HUES64 (cell line): Measurements from ENCODE around the gene CAMKMT.
A peak's percentile ranks its signal among the peaks of the same experiment; 100 is the strongest.

Source experiments
- H3K27ac ChIP-seq: 2 replicates; pipeline ENCODE4 v1.7.0; 2013; ENCODE audit warnings: low read depth, low read length, inconsistent platforms
- H3K27me3 ChIP-seq: 2 replicates; pipeline ENCODE4 v1.6.1; 2013; ENCODE audit warnings: mild to moderate bottlenecking, low read length; ENCODE audit not compliant: insufficient read depth
- H3K36me3 ChIP-seq: 2 replicates; pipeline ENCODE4 v1.6.1; 2013; ENCODE audit warnings: mild to moderate bottlenecking, low read length; ENCODE audit not compliant: insufficient read depth
- H3K4me1 ChIP-seq: 2 replicates; pipeline ENCODE4 v1.6.1; 2013; ENCODE audit warnings: mild to moderate bottlenecking, low read length, moderate library complexity; ENCODE audit not compliant: insufficient read depth
- H3K4me3 ChIP-seq: 2 replicates; pipeline ENCODE4 v1.5.1; 2013; ENCODE audit warnings: mild to moderate bottlenecking, low read length, moderate library complexity
- H3K9ac ChIP-seq: 2 replicates; pipeline ENCODE4 v1.6.1; 2013; ENCODE audit warnings: mild to moderate bottlenecking, low read depth, low read length
- H3K9me3 ChIP-seq: 2 replicates; pipeline ENCODE4 v1.6.1; 2013; ENCODE audit warnings: low read depth, low read length; ENCODE audit not compliant: insufficient read depth
- WGBS: fragments of 150-250, 120-280 bp; methylation state at CpG from one replicate; pipeline ENCODE4 v1.1.7; 2013; ENCODE audit warnings: missing lambda C conversion rate; 5-methylcytosine and 5-hydroxymethylcytosine counted together

The CAMKMT gene

GRCh38 chr2:44533508-44533907 lies 171.8 kb downstream of the CAMKMT start:
- H3K27ac ChIP-seq, result no peak overlapping the region
- peaks cover 6% of the 10 kb centered on the region; the same call in 1 of the 2 replicates for H3K4me1 ChIP-seq
- H3K9me3 ChIP-seq, result no peaks in the 10 kb centered on the region
- H3K9ac ChIP-seq, result no peak overlapping the region
- no peaks in the 10 kb centered on the region for H3K27me3 ChIP-seq
- no peaks in the 10 kb centered on the region for H3K36me3 ChIP-seq
- WGBS, result no CpG with 5 or more reads among the region's 1 CpG
- no peak overlapping the region for H3K4me3 ChIP-seq

DNA sequence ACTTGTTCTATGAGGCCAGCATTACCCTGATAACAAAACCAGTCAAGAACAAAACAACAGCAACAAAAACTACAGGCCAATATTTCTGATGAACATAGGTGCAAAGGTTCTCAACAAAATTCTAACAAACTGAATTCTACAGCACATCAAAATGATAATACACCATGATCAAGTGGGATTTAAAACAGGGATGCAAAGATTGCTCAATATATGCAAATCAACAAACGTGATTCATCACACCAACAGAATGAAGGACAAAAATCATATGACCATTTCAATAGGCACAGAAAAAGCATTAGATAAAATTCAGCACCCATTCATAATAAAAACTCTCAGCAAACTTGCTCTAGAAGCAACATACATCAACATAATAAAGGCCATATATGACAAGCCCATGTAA lies 173.6 kb downstream of the CAMKMT start:
- 81% methylated on average over 1 of the region's 1 CpG for WGBS
- Histone ChIP-seq H3K27me3 (no peaks in the 10 kb centered on the region), H3K36me3 (no peaks in the 10 kb centered on the region), H3K9me3 (no peaks in the 10 kb centered on the region), H3K9ac (no peak overlapping the region), H3K4me3 (no peak overlapping the region), H3K4me1 (peaks cover 6% of the 10 kb centered on the region; the same call in 1 of the 2 replicates), H3K27ac (no peak overlapping the region)

DNA sequence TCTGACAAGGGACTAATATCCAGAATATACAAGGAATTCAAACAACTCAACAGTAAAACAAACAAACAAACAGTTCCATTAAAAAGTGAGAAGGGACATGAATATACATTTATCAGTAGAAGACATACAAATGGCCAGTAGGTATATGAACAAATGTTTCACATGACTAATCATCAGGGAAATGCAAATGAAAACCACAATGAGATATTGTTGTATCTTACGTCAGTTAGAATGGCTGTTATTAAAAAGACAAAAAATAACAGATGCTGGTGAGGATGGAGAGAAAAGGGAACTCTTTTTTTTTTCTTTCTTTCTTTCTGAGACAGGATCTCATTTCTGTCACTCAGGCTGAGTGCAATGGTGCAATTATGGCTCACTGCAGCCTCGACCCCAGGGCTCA lies 175.5 kb downstream of the CAMKMT start:
- H3K36me3 ChIP-seq, result no peaks in the 10 kb centered on the region
- no peak overlapping the region for H3K9ac ChIP-seq
- no peak overlapping the region for H3K27ac ChIP-seq
- WGBS, result 94% methylated on average over 2 of the region's 2 CpGs
- no peaks in the 10 kb centered on the region for H3K9me3 ChIP-seq
- no peaks in the 10 kb centered on the region for H3K27me3 ChIP-seq
- peaks cover 9% of the 10 kb centered on the region for H3K4me1 ChIP-seq
- no peak overlapping the region for H3K4me3 ChIP-seq

DNA sequence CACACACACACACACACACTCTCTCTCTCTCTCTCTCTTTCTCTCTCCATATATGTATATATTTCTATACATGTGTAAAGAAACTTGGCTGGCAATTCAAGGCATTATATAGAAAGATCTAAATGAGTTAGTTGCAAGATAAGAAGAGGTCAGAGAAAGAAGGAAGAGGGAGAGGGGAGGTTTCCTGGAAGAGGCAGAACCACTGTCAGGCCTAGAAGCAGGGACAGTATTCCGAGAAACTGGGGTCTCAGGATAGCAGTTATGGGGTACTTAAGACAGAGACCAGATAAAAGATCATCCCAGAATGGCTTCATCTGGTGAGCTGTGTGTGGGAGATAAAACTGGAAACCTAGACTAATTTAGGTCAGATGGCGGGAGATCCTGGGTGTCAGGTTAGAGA lies 180.8 kb downstream of the CAMKMT start:
- H3K9ac ChIP-seq, result no peak overlapping the region
- peaks cover 53% of the 10 kb centered on the region for H3K4me1 ChIP-seq
- no peak overlapping the region for H3K4me3 ChIP-seq
- H3K9me3 ChIP-seq, result no peaks in the 10 kb centered on the region
- no peaks in the 10 kb centered on the region for H3K36me3 ChIP-seq
- H3K27me3 ChIP-seq, result no peaks in the 10 kb centered on the region
- 78% methylated on average over 1 of the region's 2 CpGs for WGBS
- H3K27ac ChIP-seq, result peak overlapping the region; percentile 96; the same call in 1 of the 2 replicates

GRCh38 chr2:44543773-44544725 lies 182.3 kb downstream of the CAMKMT start:
- Histone ChIP-seq H3K9ac (peak overlapping the region; percentile 64), H3K36me3 (no peaks in the 10 kb centered on the region), H3K27me3 (no peaks in the 10 kb centered on the region), H3K4me1 (peaks cover 68% of the 10 kb centered on the region), H3K4me3 (peak overlapping the region; percentile 21; the same call in 1 of the 2 replicates), H3K9me3 (no peaks in the 10 kb centered on the region), H3K27ac (peak overlapping the region; percentile 96)
- 64% methylated on average over 1 of the region's 2 CpGs for WGBS

GRCh38 chr2:44545005-44545404 lies 183.3 kb downstream of the CAMKMT start:
- Histone ChIP-seq H3K9ac (peak overlapping the region; percentile 64; the same call in 1 of the 2 replicates), H3K4me1 (peaks cover 77% of the 10 kb centered on the region), H3K9me3 (no peaks in the 10 kb centered on the region), H3K27ac (peak overlapping the region; percentile 96), H3K4me3 (peak overlapping the region; percentile 21; the same call in 1 of the 2 replicates), H3K36me3 (no peaks in the 10 kb centered on the region), H3K27me3 (no peaks in the 10 kb centered on the region)
- 45% methylated on average over 2 of the region's 2 CpGs for WGBS

GRCh38 chr2:44546459-44547127 lies 184.8 kb downstream of the CAMKMT start:
- WGBS, result 76% methylated on average over 2 of the region's 2 CpGs
- H3K27ac ChIP-seq, result no peak overlapping the region; the same call in 1 of the 2 replicates
- no peaks in the 10 kb centered on the region for H3K36me3 ChIP-seq
- no peak overlapping the region for H3K9ac ChIP-seq
- no peaks in the 10 kb centered on the region for H3K9me3 ChIP-seq
- H3K27me3 ChIP-seq, result no peaks in the 10 kb centered on the region
- peaks cover 84% of the 10 kb centered on the region for H3K4me1 ChIP-seq
- no peak overlapping the region for H3K4me3 ChIP-seq

DNA sequence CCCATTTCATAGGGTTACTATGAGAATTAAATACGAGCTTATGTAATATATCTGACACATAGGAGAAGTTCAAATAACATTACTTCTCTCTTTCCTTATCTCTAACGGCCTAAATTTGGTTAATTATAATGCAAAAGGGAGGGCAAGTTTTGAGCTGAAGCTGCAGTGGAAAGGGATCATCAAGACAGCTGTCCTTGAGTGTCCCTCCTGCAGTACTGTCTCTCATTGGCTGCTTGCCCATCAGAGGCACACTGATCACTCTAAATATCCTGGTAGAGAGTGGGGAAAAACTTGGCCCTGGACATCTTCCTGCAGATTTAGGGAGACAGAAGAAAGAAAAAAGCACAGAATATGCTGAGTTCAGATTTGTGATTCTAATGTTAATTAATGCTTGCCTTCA lies 186.0 kb downstream of the CAMKMT start:
- peaks cover 77% of the 10 kb centered on the region for H3K4me1 ChIP-seq
- no peaks in the 10 kb centered on the region for H3K36me3 ChIP-seq
- no peak overlapping the region for H3K4me3 ChIP-seq
- no peak overlapping the region for H3K9ac ChIP-seq
- H3K9me3 ChIP-seq, result no peaks in the 10 kb centered on the region
- no peaks in the 10 kb centered on the region for H3K27me3 ChIP-seq
- 58% methylated on average over 1 of the region's 2 CpGs for WGBS
- peak overlapping the region; percentile 27; the same call in 1 of the 2 replicates for H3K27ac ChIP-seq

GRCh38 chr2:44548221-44549098 lies 186.7 kb downstream of the CAMKMT start:
- Histone ChIP-seq H3K4me1 (peaks cover 69% of the 10 kb centered on the region), H3K27ac (peak overlapping the region; percentile 27), H3K36me3 (no peaks in the 10 kb centered on the region), H3K27me3 (no peaks in the 10 kb centered on the region), H3K9me3 (no peaks in the 10 kb centered on the region), H3K4me3 (no peak overlapping the region; the same call in 1 of the 2 replicates), H3K9ac (peak overlapping the region; percentile 3; the same call in 1 of the 2 replicates)
- 88% methylated on average over 8 of the region's 8 CpGs for WGBS

DNA sequence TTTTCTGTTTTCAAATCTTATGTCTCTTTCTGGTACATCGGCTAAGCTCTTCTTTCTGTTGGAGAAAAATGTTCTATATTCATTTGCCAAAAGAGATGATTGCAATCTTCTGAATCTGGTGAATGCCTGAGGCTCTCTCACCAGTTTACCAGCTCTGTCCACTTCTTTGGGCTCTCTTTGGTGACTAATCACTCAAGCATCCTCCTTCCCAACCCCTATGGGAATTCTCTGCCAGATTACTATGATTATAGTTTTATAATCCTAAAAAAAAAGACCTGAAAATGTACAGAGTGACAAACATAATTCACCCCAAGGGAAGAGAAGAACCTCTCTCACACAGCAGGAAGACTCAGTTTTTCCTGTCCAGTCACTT lies 187.3 kb downstream of the CAMKMT start:
- WGBS, result 100% methylated on average over 1 of the region's 1 CpG
- H3K36me3 ChIP-seq, result no peaks in the 10 kb centered on the region
- no peaks in the 10 kb centered on the region for H3K27me3 ChIP-seq
- no peaks in the 10 kb centered on the region for H3K9me3 ChIP-seq
- H3K4me1 ChIP-seq, result peaks cover 63% of the 10 kb centered on the region
- no peak overlapping the region; the same call in 1 of the 2 replicates for H3K4me3 ChIP-seq
- no peak overlapping the region for H3K9ac ChIP-seq
- H3K27ac ChIP-seq, result peak overlapping the region; percentile 27; the same call in 1 of the 2 replicates
